Psoas muscle (tissue), 8 donors: ENCODE measurements around the gene BCAP31. TPM values are rescaled to one million over a fixed set of nuclear protein-coding genes. Genes with fewer than 3 reads are reported as not detected.

ENCODE experiments used
- ATAC-seq, 4 donors: fragments of 200-7000 bp; cut with Tn5 transposase; one replicate each; pipeline ENCODE4 v1.9.1; 2020; ENCODE audit warnings: moderate library complexity in 3 of 4, mild to moderate bottlenecking in 2 of 4
- DNase-seq, 2 donors: peaks; one replicate each; pipeline ENCODE4 v3.0.0-alpha.2; 2020
- H3K27ac ChIP-seq: fragments of 200-600 bp; one replicate; pipeline ENCODE4 v1.8.0; 2022
- H3K27me3 ChIP-seq, 3 donors: fragments of 200-600 bp in 1 of 3; one replicate each; pipeline versions ENCODE4 v1.6.1 to v1.8.0; 2013 to 2022; ENCODE audit warnings: low read length in 2 of 3, mild to moderate bottlenecking in 2 of 3, moderate library complexity in 1 of 3; ENCODE audit not compliant: insufficient read depth in 3 of 3
- H3K36me3 ChIP-seq, 2 donors: fragments of 200-600 bp in 1 of 2; one replicate each; pipeline versions ENCODE4 v1.6.1 to v1.8.0; 2013 to 2022; ENCODE audit warnings: low read depth in 1 of 2, mild to moderate bottlenecking in 1 of 2, moderate library complexity in 1 of 2; ENCODE audit not compliant: insufficient read depth in 1 of 2
- H3K4me1 ChIP-seq: fragments of 200-600 bp; one replicate; pipeline ENCODE4 v1.8.0; 2022
- H3K4me3 ChIP-seq: fragments of 200-600 bp; one replicate; pipeline ENCODE4 v1.8.0; 2022; ENCODE audit warnings: mild to moderate bottlenecking
- H3K9me3 ChIP-seq: fragments of 200-600 bp; one replicate; pipeline ENCODE4 v1.8.0; 2022
- WGBS, 3 donors: extraction: QIAGEN DNeasy Blood & Tissue Kit; methylation state at CpG; one replicate each; pipeline versions ENCODE4 v1.1.6 to v1.1.7; 2013; 5-methylcytosine and 5-hydroxymethylcytosine counted together
- intact Hi-C, 2 donors: fragments of 100-400 bp; cut with DNase I; formaldehyde crosslinking; loops; one replicate each; pipeline versions ENCODE4 v1.11.0 to v1.14.2; 2022
- polyA plus RNA-seq, 3 donors: library from polyadenylated mRNA; stranded (reverse); fragments of 200-250 nt; gene quantifications; one replicate each; pipeline ENCODE4 v1.2.3, GENCODE V29; 2013
- total RNA-seq, 4 donors: library from RNA; stranded (reverse); fragmentation: NEBNext Ultra II Directional in 2 of 4; extraction: Animal tissue kit (Norgen Biotek cat#: 25700) in 2 of 4; gene quantifications; one replicate each; pipeline versions ENCODE4 v1.2.1 to v1.2.4, GENCODE V29; 2021 to 2023
- TF ChIP-seq, protein P1 (sequence below): fragments of 200-600 bp; IDR thresholded peaks from one replicate; pipeline ENCODE4 v1.8.0; 2022; ENCODE audit warnings: antibody characterized with exemption
- donor health status: healthy with polysubstance abuse.
- donor health status: DM: no; HTN: no; CAD: no; lungs with moderate emphysema.
- donor health status: Bipolar disorder and iron deficiency.
- donor health status: healthy.
- donor health status: DM: yes; HTN: yes; CAD: no.
- donor health status: DM: no; HTN: no; CAD: no.
- donor health status: DM: no; HTN: no; CAD: no.
- donor health status: DM: yes; HTN: yes; CAD: no.

The BCAP31 gene
- total and polyA plus RNA-seq, 7 donors = 63.7 to 97.3 (median 66.0) TPM

- no peaks in the 10 kb centered on the region for H3K9me3 ChIP-seq
- intact Hi-C loops = no loop called here
- DNase-seq = no peak
- no peak overlapping the region for H3K4me3 ChIP-seq
- ATAC-seq = no peak
- H3K4me1 ChIP-seq = peaks cover 11% of the 10 kb centered on the region
- no peaks in the 10 kb centered on the region for H3K27me3 ChIP-seq
- 77 to 94% (median 89%) methylated on average over 2 of the region's 2 CpGs for WGBS, 3 donors
- peaks cover 3 to 53% of the 10 kb centered on the region in 2 donors for H3K36me3 ChIP-seq
- TF ChIP-seq, protein P1, sequence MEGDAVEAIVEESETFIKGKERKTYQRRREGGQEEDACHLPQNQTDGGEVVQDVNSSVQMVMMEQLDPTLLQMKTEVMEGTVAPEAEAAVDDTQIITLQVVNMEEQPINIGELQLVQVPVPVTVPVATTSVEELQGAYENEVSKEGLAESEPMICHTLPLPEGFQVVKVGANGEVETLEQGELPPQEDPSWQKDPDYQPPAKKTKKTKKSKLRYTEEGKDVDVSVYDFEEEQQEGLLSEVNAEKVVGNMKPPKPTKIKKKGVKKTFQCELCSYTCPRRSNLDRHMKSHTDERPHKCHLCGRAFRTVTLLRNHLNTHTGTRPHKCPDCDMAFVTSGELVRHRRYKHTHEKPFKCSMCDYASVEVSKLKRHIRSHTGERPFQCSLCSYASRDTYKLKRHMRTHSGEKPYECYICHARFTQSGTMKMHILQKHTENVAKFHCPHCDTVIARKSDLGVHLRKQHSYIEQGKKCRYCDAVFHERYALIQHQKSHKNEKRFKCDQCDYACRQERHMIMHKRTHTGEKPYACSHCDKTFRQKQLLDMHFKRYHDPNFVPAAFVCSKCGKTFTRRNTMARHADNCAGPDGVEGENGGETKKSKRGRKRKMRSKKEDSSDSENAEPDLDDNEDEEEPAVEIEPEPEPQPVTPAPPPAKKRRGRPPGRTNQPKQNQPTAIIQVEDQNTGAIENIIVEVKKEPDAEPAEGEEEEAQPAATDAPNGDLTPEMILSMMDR = no peak
- no peak overlapping the region for H3K27ac ChIP-seq
These were observed 4.5 kb downstream of the BCAP31 start for GRCh38 chrX:153719701-153720100.

DNA sequence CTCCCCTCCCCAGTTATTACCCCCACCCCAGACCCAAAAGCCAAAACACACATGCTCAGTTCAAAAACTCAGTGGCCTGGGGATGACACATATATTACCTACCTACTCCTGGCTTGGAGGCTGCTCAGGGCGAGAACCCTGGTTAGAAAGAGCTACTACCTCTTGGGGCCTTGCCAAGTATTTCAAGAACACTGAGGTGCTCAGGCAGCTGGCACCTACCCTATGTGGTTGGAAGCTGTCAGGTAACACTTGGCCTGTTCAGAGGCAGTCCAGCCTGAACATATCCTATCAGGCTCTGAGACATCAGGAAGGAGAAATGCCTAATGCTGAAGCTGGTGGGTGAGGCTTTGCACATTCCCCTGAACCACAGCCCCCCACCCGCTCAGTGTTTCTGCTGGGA is 4.9 kb downstream of the BCAP31 start:
- ATAC-seq (no peak), DNase-seq (no peak)
- Histone ChIP-seq H3K4me3 (no peak overlapping the region), H3K27me3 (no peaks in the 10 kb centered on the region), H3K9me3 (no peaks in the 10 kb centered on the region), H3K27ac (no peak overlapping the region), H3K4me1 (peaks cover 11% of the 10 kb centered on the region), H3K36me3 (peaks cover 3 to 55% of the 10 kb centered on the region in 2 donors)
- 67 to 78% (median 77%) methylated on average over 1 to 2 of the region's 2 CpGs for WGBS, 3 donors
- intact Hi-C loops = no loop called here
- TF ChIP-seq, protein P1 = no peak

DNA sequence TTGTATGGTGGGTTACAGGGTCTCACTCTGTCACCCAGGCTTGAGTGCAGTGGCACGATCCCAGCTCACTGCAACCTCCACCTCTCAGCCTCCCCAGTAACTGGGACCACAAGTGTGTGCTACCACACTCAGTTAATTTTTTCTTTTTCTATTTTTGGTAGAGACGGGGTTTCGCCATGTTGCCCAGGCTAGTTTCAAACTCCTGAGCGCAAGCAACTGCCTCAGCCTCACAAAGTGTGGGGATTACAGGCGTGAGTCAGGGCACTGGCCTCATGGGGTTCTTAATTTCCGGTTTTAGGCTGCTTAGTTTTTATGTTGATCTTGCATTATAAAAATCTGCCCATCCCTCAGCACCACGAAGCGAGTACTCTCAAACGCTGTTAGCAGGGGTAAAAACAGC is 6.7 kb downstream of the BCAP31 start:
- intact Hi-C loops = no loop called here
- no peaks in the 10 kb centered on the region for H3K27me3 ChIP-seq
- ATAC-seq (no peak), DNase-seq (no peak)
- H3K36me3 ChIP-seq = peaks cover 3 to 60% of the 10 kb centered on the region in 2 donors
- TF ChIP-seq, protein P1 = no peak
- no peak overlapping the region for H3K27ac ChIP-seq
- peaks cover 4% of the 10 kb centered on the region for H3K4me1 ChIP-seq
- no peaks in the 10 kb centered on the region for H3K9me3 ChIP-seq
- no peak overlapping the region for H3K4me3 ChIP-seq
- 84 to 96% (median 96%) methylated on average over 9 of the region's 9 CpGs for WGBS, 3 donors

- H3K9me3 ChIP-seq = no peaks in the 10 kb centered on the region
- H3K4me1 ChIP-seq = peaks cover under 1% of the 10 kb centered on the region
- H3K4me3 ChIP-seq = no peak overlapping the region
- peaks cover 0 to 37% of the 10 kb centered on the region in 2 donors for H3K36me3 ChIP-seq
- WGBS, 3 donors = 88 to 97% (median 95%) methylated on average over 3 of the region's 3 CpGs
- no peak for DNase-seq
- TF ChIP-seq, protein P1 = no peak
- H3K27ac ChIP-seq = no peak overlapping the region
- ATAC-seq = no peak
- intact Hi-C loops = no loop called here
- no peaks in the 10 kb centered on the region for H3K27me3 ChIP-seq
These were observed 9.9 kb downstream of the BCAP31 start for GRCh38 chrX:153714256-153714655.
